Measurements from ENCODE around the gene ZNF699. TPM values are rescaled to one million over a fixed set of nuclear protein-coding genes. Genes with fewer than 3 reads are reported as not detected.

Gene ZNF699
- polyA plus RNA-seq, 1 of the 3 experiments (the other 2 are of a cell fraction): 0.97 TPM

DNA sequence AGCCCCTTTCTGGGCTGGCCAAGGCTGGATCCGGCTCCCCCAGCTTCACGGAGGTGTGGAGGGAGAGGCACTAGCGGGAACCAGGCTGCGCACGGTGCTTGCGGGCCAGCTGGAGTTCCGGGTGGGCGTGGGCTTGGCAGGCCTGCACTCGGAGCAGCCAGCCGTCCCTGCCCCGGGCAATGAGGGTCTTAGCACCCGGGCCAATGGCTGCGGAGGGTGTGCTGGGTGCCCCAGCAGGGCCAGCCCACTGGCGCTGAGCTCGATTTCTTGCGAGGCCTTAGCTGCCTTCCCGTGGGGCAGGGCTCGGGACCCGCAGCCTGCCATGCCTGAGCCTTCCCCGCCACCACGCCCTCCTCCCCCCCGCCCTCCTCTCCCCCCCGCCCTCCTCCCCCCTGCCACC is 11.7 kb upstream of the ZNF699 start (continued):
- TF ChIP-seq POLR2AphosphoS5 (IDR thresholded peaks at IDR 0.05; ENCODE audit: low read depth, low read length) (no peak), YY1 (IDR thresholded peaks at IDR 0.05; ENCODE audit: low read depth) (no peak), RAD21 (IDR thresholded peaks at IDR 0.05; ENCODE audit: low read length) (no peak), JUND (IDR thresholded peaks at IDR 0.05) (no peak), RXRA (IDR thresholded peaks at IDR 0.05; ENCODE audit: borderline replicate concordance, low read depth) (no peak)
- TF ChIP-seq, protein P1, sequence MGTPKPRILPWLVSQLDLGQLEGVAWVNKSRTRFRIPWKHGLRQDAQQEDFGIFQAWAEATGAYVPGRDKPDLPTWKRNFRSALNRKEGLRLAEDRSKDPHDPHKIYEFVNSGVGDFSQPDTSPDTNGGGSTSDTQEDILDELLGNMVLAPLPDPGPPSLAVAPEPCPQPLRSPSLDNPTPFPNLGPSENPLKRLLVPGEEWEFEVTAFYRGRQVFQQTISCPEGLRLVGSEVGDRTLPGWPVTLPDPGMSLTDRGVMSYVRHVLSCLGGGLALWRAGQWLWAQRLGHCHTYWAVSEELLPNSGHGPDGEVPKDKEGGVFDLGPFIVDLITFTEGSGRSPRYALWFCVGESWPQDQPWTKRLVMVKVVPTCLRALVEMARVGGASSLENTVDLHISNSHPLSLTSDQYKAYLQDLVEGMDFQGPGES (IDR thresholded peaks at IDR 0.05; ENCODE audit: low read depth, low read length): no peak
- TF ChIP-seq, protein P2, sequence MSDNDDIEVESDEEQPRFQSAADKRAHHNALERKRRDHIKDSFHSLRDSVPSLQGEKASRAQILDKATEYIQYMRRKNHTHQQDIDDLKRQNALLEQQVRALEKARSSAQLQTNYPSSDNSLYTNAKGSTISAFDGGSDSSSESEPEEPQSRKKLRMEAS (IDR thresholded peaks at IDR 0.05; ENCODE audit: low read depth): no peak

DNA sequence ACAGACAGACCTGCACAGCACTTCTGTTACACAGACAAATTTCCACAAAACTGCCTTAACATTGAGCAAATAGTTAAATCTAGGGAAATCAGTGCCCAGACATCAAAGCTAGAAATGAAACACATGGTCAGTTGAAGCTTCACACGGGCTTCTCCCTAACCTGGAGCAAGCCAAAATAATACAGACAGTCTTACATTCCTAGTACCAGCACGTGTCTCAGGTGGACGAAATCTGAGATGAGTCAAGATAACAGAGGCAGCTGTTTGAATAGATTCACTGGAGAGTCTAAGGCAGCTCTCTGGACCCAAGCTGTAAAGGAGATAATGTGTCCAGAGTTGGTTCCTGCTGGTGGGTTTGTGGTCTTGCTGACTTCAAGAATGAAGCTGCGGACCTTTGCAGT is 4.1 kb upstream of the ZNF699 start:
- TF ChIP-seq NRF1 (IDR thresholded peaks at IDR 0.05; ENCODE audit: low read depth, low read length): no peak
- TF ChIP-seq FOSL2 (IDR thresholded peaks at IDR 0.05; ENCODE audit: borderline replicate concordance, low read depth): no peak
- no peak for TF ChIP-seq MEF2A (IDR thresholded peaks at IDR 0.05; ENCODE audit: borderline replicate concordance, low read depth)
- no peak for TF ChIP-seq GATA2 (CRISPR knock-in tag; IDR thresholded peaks at IDR 0.05)
- TF ChIP-seq, protein P3, sequence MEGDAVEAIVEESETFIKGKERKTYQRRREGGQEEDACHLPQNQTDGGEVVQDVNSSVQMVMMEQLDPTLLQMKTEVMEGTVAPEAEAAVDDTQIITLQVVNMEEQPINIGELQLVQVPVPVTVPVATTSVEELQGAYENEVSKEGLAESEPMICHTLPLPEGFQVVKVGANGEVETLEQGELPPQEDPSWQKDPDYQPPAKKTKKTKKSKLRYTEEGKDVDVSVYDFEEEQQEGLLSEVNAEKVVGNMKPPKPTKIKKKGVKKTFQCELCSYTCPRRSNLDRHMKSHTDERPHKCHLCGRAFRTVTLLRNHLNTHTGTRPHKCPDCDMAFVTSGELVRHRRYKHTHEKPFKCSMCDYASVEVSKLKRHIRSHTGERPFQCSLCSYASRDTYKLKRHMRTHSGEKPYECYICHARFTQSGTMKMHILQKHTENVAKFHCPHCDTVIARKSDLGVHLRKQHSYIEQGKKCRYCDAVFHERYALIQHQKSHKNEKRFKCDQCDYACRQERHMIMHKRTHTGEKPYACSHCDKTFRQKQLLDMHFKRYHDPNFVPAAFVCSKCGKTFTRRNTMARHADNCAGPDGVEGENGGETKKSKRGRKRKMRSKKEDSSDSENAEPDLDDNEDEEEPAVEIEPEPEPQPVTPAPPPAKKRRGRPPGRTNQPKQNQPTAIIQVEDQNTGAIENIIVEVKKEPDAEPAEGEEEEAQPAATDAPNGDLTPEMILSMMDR (IDR thresholded peaks at IDR 0.05): no peak
- no peak for TF ChIP-seq EZH2phosphoT487 (IDR thresholded peaks at IDR 0.05; ENCODE audit: borderline replicate concordance, low read depth)
- TF ChIP-seq POLR2AphosphoS5 (IDR thresholded peaks at IDR 0.05; ENCODE audit: low read depth, low read length): no peak
- no peak for TF ChIP-seq FOXM1 (IDR thresholded peaks at IDR 0.05; ENCODE audit: low read depth)
- TF ChIP-seq TEAD4 (IDR thresholded peaks at IDR 0.05; ENCODE audit: borderline replicate concordance, insufficient read depth): no peak
- TF ChIP-seq, protein P4, sequence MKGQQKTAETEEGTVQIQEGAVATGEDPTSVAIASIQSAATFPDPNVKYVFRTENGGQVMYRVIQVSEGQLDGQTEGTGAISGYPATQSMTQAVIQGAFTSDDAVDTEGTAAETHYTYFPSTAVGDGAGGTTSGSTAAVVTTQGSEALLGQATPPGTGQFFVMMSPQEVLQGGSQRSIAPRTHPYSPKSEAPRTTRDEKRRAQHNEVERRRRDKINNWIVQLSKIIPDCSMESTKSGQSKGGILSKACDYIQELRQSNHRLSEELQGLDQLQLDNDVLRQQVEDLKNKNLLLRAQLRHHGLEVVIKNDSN (IDR thresholded peaks at IDR 0.05; ENCODE audit: borderline replicate concordance, low read depth): no peak
- peaks cover 0 to 2% of the 10 kb centered on the region in 2 experiments; a peak in 1 of 4 replicates for H3K4me1 ChIP-seq (ENCODE audit: control insufficient read depth in 1 of 2, insufficient read depth in 2 of 2, low read depth in 1 of 2, low read length in 1 of 2)
- H3K27me3 ChIP-seq (ENCODE audit: insufficient read depth): no peaks in the 10 kb centered on the region; the same call in 1 of the 2 replicates
- H3K27ac ChIP-seq (ENCODE audit: low read depth in 2 of 2, low read length in 1 of 2): no peak overlapping the region
- no peak overlapping the region for H3K4me3 ChIP-seq (ENCODE audit: low read depth in 2 of 2, low read length in 1 of 2)
- peaks cover 1% of the 10 kb centered on the region for H3K79me2 ChIP-seq (ENCODE audit: insufficient read depth)
- no peak overlapping the region for H3K9ac ChIP-seq
- no peaks in the 10 kb centered on the region for H4K20me1 ChIP-seq (ENCODE audit: insufficient read depth)
- no peaks in the 10 kb centered on the region for H3K36me3 ChIP-seq (replicated peaks in 1 of 2; ENCODE audit: control insufficient read depth in 1 of 2, insufficient read depth in 2 of 2, low read length in 1 of 2)
- H3F3A ChIP-seq (replicated peaks; ENCODE audit: insufficient read depth): peaks cover 11% of the 10 kb centered on the region
- POLR2A ChIA-PET: no interaction called here
- CTCF ChIA-PET: interaction anchor here (1.2 kb wide), 2 partner anchors 9 to 482 kb away, joined by 3 read pairs; no protein-coding TSS in a partner anchor
- 5% methylated on average over 4 of the region's 4 CpGs for WGBS (ENCODE audit: low lambda C conversion rate)
- DNase-seq: no peak
- H2AFZ ChIP-seq (ENCODE audit: low read depth): no peak overlapping the region
- H3K9me2 ChIP-seq: no peaks in the 10 kb centered on the region
- no peak overlapping the region for H3K4me2 ChIP-seq
- no peaks in the 10 kb centered on the region for H3K9me3 ChIP-seq
